ENCODE results near the gene GPR85.
"Not testable (repeated sequence)": the region's sequence is repeated elsewhere in the genome, so short reads cannot be mapped to it uniquely, and the experiment has no call there.

GPR85 gene

DNA sequence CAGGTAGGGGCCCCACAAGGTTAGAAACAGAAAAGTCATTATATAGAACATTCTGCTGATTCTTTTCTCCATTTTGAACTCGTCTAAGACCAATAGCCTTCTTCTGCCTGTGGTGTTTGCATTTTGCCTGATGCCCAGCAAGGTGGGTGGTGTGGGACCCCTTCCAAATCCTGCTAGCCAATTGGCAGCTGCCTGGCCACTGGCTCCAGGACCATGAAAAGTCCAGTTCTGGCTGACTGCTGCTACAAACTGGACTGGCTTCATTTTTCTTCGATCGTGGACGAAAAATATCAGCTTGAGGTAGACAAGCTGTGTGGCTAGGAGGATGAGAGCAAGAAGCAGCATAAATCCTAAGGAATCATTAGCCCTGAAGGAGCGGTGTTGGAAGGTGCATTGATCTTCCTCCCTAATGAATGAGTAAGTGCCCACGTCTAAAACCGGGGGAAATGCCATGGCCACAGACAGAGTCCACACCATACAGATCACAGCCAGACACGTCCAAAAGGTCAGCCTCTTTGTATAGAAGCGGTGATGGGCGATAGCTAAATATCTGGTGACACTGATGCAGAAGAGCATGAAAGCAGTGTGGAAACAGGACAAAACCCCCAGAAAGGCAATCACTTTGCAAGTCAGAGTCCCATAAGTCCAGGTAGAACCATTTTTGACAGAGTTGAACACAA is 2.7 kb downstream of the GPR85 start:
- DNase-seq, result no peak

DNA sequence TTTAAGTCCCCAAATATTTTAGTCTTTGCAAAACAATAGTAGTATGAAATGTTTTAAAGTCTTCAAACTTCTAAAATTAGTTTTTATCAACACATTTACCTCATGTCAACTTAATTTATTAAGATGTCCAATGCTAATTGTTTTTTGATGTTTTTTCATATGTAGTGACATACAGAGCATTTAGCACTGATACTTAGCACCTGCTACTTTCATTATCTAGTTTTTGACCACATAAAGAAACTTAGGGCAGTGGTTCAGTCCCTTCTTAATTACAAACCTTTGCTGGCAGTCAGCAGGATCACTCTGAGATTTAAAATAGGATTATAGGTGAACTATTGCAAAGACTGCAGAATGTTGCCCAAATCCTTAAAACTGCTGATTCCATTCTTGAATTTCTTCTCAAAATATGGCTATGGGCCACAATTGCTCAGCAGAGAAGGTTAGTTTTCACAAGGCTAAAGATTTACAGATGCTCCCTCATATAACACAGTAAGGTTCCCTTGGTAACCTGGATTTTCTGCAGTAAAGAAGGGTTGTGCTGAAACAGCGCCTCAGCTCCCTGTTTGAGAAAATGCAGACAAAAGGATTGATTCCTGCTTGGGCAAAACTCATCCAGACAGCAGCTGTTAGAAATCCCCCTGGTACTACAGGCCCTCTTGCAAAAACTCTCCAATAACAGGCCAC is 3.4 kb downstream of the GPR85 start:
- DNase-seq, result no peak

DNA sequence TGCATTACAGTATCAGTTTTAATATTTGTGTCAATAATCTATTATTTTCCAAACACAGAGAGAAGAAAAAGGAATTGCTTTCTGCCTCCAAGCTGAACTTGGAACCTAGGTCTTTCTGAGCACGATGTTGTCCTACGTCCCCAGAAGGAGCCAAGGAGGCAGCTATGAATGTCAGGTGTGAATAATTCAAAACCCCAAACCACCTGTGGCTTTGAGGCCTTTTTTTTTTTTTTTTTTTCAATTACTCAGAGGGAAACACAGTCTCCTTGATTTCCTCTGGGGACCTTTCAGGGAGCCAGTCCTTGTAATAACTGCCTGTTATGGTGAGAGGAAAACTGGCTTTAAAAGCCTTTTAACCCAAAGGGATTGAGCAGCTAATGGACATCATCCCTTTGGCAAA is 8.3 kb downstream of the GPR85 start:
- DNase-seq, result no peak

DNA sequence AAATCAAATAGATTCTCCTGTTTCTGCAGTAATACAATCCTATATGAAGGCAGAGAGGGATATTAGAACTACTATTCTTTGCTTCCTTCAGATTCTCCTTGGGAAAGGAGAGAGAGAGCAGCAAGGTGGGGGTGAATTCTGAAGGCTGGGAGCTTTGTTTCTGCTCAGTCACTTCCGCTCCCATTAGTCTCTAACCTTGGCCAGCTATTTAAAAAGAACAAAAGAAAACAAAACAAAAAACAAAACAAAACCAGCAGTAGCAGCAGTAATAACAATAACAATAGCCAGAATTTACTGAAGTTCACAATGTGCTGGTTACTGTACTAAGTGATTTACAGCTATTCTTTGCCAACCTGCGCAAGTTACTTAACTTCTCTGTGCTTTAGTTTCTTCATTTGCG is 9.9 kb downstream of the GPR85 start:
- no peak for DNase-seq

DNA sequence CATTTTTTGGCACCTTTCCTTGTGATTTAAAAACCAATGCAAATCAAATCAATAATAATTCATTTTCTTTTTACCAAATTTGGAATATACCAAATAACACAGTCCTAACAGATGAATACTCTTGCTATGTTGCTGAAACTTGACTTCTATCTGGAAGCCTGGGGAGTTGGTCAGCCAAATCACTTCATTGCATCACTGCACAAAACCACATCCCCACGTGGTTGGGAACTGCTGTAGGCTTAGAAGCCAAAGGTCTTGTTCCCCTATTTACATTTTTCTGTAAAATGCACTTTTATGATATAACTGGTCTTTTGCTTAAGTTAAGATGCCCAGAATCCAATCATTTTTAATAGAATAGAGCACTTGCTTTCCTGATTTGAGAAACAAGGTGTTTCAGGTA is 15.2 kb downstream of the GPR85 start:
- DNase-seq, result no peak

DNA sequence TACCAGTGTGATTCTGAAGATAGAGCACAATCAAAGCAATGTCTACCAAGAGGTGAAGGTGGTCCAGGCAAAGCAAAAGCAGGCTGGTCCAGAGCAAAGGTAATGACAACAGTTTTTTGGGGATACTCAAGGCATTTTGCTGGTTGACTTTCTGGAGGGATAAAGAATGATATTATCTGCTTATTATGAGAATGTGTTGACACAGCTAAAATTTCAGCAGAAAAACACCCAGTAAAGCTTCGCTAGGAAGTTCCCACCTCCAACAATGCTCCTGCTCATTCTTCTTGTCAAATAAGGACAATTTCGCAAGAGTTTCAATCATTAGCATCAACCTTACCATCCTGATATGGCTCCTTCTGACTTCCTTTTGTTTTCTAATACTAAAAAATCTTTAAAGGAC is 24.1 kb downstream of the GPR85 start:
- DNase-seq, result no peak

DNA sequence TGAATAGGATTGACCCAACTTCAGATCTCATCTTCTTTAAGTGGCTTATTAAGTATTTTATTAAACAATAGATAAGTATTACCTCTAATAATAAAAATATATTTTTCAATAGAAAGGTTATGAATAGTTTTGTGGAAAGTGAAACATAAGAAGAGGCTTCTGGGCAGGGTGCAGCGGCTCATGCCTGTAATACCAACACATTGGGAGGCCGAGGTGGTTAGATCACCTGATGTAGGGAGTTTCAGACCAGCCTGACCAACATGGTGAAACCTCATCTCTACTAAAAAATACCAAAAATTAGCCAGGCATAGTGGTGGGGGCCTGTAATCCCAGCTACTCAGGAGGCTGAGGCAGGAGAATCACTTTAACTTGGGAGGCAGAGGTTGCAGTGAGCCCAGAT is 26.5 kb downstream of the GPR85 start:
- no peak for DNase-seq

DNA sequence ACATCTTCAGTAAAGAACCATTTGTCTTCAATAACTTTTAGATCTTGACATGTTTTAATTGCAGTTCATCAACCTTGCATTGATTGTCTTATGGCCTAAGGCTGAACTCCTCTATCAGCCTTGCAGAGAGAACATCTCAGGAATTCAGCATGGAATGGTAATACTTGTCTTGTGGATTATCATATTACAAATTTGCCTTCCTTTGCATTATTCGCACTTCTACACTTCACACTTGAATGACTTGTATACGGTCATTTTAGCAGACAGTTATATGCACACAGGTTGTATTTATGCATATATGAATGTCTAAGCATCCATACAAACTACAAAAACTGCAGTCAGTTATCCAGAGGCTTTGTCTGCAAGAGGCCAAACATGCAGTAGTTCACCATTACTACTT is 31.7 kb downstream of the GPR85 start:
- no peak for DNase-seq

DNA sequence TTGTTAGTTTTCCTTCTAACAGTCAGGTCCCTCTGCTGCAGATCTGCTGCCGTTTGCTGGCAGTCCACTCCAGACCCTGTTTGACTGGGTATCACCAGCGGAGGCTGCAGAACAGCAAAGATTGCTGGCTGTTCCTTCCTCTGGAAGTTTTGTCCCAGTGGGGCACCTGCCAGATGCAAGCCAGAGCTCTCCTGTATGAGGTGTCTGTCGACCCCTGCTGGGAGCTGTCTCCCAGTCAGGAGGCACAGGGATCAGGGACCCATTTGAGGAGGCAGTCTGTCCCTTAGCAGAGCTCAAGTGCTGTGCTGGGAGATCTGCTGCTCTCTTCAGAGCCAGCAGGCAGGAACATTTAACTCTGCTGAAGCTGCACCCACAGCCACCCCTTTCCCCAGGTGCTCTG is 32.4 kb downstream of the GPR85 start:
- not testable (repeated sequence) for DNase-seq

DNA sequence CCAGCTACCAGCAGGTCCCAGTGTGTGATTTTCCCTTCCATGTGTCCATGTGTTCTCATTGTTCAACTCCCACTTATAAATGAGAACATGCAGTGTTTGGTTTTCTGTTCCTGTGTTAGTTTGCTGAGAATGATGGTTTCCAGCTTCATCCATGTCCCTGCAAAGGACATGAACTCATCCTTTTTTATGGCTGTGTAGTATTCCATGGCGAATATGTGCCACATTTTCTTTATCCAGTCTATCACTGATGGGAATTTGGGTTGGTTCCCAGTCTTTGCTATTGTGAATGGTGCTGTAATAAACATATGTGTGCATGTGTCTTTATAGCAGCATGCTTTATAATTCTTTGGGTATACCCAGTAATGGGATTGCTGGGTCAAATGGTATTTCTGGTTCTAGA is 37.4 kb downstream of the GPR85 start:
- not testable (repeated sequence) for DNase-seq

DNA sequence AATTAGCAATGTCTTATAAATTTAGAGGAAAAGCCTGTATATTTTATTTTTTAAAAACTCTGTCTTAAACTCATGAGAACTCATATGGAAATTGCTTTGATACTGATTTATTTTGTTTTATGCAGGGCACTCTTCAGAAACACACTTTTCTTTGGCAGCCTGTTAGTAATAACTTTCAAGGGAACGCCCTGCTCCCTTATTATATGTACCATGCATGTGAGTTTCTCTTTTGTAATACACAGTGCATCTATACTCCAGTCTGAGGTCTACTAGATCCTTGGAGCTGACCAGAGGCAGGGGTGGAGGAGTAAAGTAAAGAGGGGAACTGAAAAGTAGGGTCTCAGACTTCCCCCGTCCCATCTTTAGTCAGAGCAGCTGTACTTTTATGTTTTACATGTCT is 40.2 kb downstream of the GPR85 start:
- DNase-seq, result no peak

DNA sequence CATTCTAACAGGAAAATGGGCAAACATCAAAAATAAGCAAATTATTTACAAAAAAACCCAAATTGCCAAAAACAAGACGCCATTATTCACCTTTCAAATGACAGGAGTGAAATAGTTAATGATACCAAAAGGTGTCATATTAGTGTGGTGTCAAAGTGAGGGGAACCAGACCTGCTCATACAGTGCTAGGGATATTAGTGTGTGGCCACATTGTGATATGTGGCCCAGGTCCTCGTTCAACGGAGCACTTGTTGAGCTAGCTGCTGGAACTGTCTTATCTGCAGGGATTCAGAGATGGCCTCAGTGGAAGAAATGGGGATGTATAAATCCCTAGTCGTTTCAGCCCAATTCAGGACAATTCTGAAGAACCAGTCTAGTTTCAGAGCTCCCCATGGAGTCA is 41.2 kb downstream of the GPR85 start:
- no peak for DNase-seq

DNA sequence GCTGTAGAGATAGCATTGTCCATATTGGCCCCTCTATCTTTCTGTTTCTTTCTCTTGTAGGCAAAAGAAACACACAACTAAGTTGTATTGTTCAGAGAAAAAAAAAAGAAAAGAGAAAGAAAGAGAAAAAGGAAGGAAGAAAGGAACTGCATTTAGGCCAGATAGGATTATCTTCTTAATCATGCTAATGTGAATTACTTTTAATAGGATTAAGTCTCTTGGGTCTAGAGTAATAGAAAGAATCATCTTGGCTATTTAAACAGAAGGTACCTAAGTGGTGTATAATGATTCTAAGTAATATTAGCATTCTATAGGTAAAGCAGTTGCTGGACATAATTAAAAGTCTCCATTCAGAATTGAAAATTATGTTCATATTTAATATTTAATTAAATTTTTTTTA is 42.2 kb downstream of the GPR85 start:
- no peak for DNase-seq

DNA sequence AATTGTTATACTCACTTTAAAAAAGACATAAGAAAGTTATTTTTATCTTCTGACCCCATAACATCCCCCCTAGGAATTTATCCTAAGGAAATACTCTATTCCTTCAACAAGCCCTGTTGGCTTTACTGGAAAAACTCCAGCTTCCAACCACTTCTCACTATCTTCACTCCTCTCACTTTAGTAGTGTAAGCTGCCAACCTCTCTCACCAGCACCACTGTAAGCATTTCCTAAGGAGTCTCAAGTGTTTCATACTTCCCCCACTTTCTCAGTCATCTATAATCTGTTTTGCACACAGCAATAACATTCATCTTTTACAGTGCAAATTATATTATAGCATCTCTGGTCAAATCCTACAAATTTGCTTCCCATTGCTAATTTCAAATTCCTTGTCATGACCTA is 45.8 kb downstream of the GPR85 start:
- DNase-seq, result no peak

DNA sequence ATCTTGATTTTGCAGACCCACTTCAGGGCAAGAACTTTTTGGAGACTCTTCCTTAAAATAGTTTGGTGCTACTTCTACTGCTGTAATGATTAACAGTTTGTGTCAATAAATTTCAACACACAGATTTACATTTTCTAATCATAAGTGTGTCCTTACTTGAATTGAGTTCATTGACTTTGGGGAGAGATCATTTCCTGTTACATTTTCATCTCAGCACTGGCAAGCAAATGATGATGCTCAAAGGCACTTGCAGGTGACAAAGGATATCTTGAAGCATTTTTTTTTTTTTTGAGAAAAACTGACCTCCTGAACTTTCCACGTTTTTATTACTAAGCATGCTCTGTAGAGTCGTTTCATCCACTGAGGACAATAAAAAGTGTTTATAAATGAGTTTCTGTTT is 52.7 kb downstream of the GPR85 start:
- no peak for DNase-seq
